Fibroblast of the aortic adventitia (primary cell): ENCODE results near the gene PDZD2. TPM values are rescaled to one million over a fixed set of nuclear protein-coding genes. Genes with fewer than 3 reads are reported as not detected.

ENCODE experiments used
- DNase-seq: peaks from one replicate; pipeline ENCODE4 v3.0.0-alpha.2; 2010; ENCODE audit warnings: low read depth
- H3K4me3 ChIP-seq: 2 replicates; pipeline ENCODE4 v1.5.1; 2011; ENCODE audit warnings: low read depth, mild to moderate bottlenecking, control low read depth, low read length, moderate library complexity
- total RNA-seq: library from RNA; depleted of rRNA; stranded (reverse); fragments of >200 nt; gene quantifications from 2 replicates; pipeline ENCODE4 v1.2.3, GENCODE V29; 2012; ENCODE audit warnings: low replicate concordance
- TF ChIP-seq, protein P1 (sequence below): IDR thresholded peaks from 2 replicates; pipeline ENCODE4 v1.5.1; 2011; ENCODE audit warnings: mild to moderate bottlenecking, low read length, control low read depth, inconsistent platforms; ENCODE audit not compliant: insufficient read depth

PDZD2 gene
- total RNA-seq, 1 donor = under 0.01 TPM

DNA sequence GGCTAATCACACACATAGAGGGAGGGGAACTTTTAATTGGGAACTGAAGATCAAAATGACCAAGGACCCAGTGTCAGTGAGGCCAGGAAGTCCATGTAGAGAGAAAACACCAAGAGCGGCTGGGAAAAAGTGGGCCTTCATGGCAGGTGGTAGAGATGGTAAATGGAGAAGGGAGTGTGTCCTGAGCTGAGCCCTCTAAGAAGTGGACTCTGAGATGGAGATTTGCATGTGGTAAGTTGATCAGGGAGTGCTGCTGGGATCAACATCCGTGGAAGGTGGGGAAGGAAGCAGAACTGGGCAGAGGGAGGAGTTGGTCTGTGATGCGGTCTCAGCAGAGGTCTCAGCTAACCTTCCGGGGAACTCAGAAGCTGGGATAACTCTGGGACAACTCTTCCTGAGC is 18.9 kb upstream of the PDZD2 start:
- TF ChIP-seq, protein P1, sequence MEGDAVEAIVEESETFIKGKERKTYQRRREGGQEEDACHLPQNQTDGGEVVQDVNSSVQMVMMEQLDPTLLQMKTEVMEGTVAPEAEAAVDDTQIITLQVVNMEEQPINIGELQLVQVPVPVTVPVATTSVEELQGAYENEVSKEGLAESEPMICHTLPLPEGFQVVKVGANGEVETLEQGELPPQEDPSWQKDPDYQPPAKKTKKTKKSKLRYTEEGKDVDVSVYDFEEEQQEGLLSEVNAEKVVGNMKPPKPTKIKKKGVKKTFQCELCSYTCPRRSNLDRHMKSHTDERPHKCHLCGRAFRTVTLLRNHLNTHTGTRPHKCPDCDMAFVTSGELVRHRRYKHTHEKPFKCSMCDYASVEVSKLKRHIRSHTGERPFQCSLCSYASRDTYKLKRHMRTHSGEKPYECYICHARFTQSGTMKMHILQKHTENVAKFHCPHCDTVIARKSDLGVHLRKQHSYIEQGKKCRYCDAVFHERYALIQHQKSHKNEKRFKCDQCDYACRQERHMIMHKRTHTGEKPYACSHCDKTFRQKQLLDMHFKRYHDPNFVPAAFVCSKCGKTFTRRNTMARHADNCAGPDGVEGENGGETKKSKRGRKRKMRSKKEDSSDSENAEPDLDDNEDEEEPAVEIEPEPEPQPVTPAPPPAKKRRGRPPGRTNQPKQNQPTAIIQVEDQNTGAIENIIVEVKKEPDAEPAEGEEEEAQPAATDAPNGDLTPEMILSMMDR = no peak
- DNase-seq = no peak
- no peak overlapping the region for H3K4me3 ChIP-seq

DNA sequence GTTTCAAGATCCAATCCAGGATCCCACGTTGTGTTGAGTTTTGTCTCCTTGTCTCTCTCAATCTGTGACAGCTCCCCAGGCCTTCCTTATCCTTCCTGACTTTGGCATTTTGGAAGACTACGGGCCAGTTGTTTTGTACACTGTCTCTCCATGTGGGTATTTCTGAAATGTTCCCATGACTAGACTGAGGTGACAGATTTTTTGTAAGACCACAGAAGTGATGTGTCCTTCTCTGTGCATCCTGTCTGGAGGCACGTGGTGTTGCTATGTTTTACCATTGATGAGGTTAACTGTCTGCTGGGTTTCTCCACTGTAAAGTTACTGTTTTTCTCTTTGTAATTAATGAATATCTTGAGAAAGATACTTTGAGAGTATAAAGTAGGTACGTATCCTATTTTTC is 15.7 kb upstream of the PDZD2 start:
- H3K4me3 ChIP-seq = no peak overlapping the region
- DNase-seq = no peak
- TF ChIP-seq, protein P1 = no peak

- H3K4me3 ChIP-seq = no peak overlapping the region
- TF ChIP-seq, protein P1 = no peak
- DNase-seq = no peak
Measured at GRCh38 chr5:31625394-31625793, 13.5 kb upstream of the PDZD2 start.

GRCh38 chr5:31626156-31626555 is 12.8 kb upstream of the PDZD2 start:
- H3K4me3 ChIP-seq = no peak overlapping the region
- no peak for DNase-seq
- TF ChIP-seq, protein P1 = no peak

- no peak overlapping the region for H3K4me3 ChIP-seq
- TF ChIP-seq, protein P1 = no peak
- DNase-seq = no peak
Measured at GRCh38 chr5:31626604-31627234, 12.2 kb upstream of the PDZD2 start.

DNA sequence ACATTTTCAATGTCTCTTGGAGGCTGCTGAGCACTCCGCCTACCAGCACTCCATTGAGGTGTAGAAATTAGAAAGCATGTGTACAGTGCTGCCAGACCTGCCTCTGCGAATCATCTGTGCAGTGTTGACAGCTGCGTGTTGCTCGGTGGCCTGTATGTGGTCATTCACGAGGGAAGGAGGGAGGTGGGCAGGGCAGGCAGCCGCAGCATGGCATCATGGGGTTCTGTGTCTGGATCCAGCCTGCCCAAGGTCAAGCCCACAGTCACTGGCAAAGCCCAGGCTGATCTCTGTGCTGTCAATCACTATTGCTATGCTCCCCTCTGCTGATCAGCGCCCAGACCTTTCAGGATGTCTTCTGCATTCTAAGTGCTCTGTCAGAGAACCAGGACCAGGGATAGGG is 8.0 kb upstream of the PDZD2 start:
- no peak overlapping the region for H3K4me3 ChIP-seq
- TF ChIP-seq, protein P1 = no peak
- DNase-seq = no peak

DNA sequence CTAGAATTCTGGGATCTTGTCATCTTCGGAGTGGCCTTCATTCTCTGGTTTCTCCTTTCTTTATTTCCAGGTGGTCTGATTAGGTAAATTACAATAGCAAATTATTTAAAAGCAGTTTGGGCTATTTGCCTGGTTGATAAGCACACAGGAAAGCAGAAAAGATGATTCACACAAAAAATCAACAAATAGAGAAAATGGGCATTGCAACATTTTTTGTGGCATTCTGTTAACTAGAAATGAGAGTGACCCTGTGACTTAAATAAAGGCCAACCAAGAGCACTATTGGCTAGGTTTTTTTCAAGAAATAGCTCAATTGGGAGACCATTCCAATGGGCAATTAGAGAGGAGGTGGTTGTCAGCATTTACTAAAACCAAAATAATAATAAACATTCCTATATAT is 6.5 kb upstream of the PDZD2 start:
- H3K4me3 ChIP-seq = no peak overlapping the region
- no peak for DNase-seq
- TF ChIP-seq, protein P1 = no peak
